EH (cell line): Measurements from ENCODE around the gene PDZD4.

Source experiments
- DNase-seq: peaks from one replicate; pipeline ENCODE4 v3.0.0-alpha.2; 2015; ENCODE audit warnings: low read depth

PDZD4 gene

DNA sequence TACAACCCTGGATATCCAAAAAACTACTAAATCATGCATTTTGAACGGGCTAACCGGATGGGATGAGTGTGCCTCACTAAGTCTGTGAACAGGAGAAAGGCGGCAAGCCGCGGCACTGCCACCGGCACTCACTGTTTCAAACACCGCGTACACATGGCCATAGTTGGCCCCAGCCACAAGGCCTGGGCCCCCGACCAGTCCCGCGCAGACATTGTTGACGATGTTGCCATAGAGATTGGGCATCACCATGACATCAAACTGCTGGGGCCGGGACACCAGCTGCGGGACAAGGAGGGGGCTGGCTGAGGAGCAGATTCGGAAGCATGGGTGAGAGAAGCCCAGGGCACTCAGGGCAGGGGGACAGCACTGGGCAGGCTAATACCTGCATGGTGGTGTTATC, 43.7 kb downstream of the PDZD4 start:
- DNase-seq = no peak

DNA sequence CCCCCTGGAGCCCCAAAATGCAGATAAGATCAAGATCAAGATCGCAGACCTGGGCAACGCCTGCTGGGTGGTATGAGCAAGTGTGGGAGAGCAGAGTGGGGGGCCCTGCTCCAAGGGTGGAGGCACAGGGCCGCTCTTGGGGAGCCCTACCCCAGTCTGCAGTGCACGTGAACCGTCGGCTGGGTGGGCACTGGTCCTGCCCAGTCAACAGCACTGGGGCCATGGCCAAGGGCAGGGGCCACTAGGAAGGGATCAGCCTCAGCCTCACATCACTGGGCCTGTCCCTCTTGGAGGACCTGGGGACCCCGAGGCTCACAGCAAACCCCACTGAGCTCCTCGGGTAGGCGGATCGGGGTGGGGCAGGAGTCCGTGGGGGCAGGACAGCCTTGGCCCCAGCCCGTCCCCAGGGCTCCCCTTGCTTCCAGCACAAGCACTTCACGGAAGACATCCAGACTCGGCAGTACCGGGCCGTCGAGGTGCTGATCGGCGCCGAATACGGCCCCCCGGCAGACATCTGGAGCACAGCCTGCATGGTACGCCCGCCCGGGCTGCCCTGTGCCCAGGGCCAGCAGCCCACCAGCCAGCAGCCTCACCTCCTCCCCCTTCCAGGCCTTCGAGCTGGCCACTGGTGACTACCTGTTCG, 45.9 kb downstream of the PDZD4 start:
- no peak for DNase-seq

DNA sequence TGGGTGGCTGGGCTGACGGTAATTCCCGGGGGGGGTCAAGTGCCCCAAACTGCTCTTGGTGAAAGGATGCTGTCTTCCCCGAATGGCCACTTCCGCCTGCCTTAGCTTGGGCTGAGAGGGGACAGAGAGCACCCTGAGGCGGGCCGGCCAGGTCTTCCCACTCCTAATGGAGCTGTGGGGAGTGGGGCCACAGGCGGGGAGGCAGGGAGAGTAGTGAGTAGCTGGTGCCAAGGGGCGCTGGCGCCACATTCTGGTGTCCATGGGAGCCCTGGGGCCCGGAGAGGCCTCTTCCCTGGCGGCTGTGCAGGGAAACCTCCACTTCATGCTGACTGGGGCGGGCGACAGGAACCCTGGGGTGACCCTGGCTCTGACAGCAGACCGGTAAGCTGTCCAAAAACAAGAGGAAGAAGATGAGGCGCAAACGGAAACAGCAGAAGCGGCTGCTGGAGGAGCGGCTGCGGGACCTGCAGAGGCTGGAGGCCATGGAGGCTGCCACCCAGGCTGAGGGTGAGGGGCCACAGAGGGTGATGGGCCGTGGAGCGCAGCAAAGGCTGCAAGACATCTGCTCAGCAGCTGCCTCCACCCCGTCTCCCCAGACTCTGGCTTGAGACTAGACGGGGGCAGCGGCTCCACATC, 46.8 kb downstream of the PDZD4 start:
- DNase-seq = no peak

DNA sequence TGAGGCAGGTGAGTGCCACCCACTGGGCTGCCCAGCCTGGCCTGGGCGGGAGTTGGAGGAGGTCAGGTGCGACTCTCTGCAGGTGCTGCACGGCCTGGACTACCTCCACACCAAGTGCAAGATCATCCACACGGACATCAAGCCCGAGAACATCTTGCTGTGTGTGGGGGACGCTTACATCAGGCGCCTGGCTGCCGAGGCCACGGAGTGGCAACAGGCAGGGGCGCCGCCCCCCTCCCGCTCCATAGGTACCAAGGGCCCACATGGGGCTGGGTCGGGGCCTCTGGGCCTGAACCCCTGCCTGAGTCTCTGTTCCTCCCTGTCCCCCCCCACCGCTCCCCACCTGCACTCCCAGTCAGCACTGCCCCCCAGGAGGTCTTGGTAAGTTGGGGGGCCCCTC, 47.5 kb downstream of the PDZD4 start:
- DNase-seq = no peak

DNA sequence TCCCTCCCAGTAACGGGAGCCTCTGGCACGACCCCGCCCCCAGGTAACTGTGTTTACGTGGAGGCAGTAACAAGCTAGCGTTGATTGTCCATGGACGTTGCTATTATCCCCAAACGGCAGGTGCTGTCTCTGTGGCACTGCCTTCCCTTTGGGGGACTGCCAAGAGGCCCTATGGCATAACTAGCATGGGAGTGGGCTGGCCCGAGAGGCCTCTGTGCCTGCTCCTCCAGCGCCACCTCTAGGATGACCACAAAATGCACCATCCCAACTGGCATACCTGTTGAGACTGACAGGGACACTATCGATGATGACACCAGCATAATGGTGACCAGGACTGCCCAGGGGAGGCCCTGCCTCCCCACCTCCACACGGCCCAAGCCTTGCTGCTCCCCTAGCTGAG, 48.0 kb downstream of the PDZD4 start:
- DNase-seq = no peak

DNA sequence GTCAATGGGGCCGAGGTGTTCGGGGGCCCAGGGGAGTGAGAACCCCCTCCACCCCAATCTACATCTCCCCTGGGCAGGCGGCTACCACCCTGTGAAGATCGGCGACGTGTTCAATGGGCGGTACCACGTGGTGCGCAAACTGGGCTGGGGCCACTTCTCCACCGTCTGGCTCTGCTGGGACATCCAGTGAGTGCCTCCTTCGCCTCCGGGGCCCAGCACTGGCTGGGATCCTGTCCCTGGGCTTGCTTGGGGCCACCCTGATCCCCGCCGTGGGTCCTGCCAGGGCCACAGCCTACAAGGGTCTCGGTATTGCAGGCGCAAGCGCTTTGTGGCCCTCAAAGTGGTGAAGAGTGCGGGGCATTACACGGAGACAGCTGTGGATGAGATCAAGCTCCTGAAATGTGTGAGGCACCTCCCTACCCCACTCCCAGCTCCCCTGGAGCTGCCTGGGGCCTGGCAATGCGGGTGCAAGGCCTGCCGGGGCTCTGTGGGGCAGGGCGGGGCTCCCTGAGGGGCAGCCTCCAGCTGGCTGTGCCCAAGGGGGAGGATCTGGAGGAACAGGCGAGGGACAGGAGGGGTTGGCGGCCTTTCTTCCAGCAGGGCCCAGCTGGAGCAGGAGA, 48.8 kb downstream of the PDZD4 start:
- no peak for DNase-seq

DNA sequence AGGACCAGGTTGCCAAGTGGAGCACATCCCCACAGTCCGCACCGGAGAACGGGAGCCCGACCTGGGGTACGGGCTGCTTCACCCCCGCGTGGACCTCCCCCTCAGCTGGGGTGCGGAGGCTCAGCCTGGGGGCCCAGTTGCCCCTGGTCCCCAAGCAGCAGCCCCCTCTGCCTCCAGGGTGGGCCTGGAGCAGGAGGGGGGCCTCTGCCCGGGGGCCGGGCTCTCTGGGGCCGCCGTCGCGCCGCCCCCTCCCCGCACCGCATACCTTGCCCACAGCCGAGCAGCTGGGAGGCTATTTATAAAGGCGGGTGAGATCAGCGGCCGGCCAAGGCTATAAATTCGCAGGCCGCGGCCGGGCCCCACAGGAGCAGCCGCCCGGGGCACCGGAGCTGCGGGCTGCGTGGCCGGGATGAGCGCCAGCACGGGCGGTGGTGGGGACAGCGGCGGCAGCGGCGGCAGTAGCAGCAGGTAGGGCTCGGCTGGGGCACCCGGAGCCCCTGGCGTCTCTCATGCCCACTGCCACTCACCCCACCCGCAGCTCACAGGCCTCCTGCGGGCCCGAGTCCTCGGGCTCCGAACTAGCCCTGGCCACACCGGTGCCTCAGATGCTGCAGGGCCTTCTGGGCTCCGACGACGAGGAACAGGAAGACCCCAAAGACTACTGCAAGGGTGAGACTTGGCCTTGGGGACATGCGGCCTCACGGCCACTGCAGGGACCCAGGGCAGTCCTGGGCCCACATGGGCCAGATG, 49.5 kb downstream of the PDZD4 start, which contains the start of gene SRPK3:
Gene SRPK3, plus strand, starts transcription at position 364 of the 750 bp plus-strand sequence. Its CDS starts 46 bp downstream, at position 410.
- peak; percentile 69 for DNase-seq

DNA sequence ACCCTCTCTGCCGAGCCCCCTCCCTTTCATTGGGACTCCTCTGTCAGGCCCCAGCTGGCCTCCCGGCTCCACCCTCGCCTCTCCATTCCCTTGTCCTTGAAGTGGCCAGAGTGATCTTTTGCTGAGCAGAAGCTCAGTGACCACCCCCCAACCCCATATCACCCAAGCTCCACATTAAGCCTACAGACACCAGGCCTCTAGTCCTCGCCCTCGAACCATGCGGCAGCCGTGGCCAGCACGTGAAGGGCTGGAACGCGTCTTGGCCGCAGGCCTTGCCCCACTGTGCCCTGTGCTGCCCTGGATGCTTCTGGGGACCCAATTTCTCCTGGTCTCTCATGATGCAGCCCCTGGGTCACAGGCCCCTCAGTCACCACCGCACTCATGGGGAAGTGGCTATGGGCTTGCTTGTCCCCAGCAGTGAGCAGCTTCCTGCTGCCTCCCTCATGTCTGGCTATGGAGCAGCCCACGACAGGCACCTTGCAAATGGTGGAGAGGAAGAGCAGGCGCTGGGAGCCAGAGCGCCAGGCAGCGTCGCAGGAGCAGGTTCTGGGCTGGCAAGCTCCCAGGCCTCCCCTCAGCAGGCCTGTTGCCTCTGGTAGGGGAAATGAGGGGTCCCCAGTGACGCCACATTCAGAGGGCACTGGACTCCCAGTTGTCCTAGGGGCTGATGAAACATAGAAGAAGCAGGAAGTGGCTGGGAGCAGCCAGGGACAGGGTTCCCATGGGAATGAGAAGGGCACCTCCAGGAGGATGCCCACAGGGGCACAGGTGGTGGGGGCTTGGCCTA, 50.3 kb downstream of the PDZD4 start:
- DNase-seq = peak; percentile 38

DNA sequence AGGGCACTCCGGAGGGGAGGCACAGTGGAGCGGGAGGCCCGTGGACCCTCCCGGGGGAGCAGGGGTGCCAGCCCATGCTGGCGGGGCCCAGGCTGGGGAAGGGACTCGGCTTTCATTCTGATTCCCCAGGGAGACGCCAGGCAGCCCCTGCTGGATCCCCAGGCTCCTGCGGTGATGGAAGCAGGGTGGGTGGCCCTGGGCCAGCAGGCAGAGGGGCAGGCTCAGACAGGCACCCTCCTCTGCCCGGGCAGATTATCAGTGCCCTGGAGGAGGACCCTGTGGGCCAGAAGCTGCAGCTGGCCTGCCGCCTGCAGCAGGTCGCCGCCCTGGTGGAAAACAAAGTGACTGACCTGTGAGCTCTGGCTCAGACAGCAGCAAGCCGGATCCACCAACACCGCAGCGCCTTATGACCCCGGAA, 51.7 kb downstream of the PDZD4 start:
- no peak for DNase-seq

DNA sequence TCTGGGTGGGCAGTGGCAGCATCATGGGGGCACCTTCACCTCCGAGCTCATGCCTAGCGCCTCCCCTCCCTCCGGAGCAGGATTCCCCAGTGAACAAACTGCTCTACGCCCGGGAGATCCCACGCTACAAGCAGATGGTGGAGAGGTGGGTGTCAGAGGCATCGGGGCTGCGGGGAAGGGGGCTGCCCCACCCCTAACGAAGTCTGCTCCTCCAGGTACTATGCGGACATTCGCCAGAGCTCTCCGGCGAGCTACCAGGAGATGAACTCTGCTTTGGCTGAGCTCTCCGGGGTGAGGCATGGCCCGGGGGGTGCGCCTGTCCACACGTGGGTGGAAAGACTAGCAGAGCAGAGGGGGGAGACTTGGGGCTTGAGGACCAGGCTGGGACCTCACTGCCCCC, 52.2 kb downstream of the PDZD4 start:
- no peak for DNase-seq

DNA sequence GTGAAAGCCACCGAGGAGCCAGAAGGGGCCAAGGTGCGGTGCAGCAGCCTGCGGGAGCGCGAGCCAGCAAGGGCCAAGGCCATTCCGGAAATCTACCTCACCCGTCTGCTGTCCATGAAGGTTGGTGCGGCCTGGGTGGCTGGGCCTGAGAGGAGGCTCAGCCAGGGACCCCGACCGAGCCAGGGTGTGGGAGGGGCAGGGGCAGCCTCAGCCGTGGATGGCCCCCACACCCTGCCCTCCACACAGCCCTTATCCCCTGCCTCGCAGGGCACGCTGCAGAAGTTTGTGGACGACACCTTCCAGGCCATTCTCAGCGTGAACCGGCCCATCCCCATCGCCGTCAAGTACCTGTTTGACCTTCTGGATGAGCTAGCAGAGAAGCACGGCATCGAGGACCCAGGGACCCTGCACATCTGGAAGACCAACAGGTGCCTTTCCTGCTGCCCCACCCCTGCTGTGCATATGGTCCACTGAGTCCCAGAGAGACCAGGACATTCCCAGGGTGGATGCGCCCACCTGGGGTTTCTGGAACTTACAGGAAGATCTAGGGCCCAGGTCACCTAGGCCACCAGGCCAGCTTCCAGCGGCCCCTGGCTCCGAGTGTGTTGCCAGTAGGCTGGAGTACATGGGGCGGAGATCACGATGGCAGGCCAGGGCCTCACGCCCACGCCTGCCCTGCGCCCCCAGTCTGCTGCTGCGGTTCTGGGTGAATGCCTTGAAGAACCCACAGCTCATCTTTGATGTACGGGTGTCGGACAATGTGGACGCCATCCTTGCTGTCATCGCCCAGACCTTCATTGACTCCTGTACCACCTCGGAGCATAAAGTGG, 52.9 kb downstream of the PDZD4 start:
- DNase-seq = no peak

DNA sequence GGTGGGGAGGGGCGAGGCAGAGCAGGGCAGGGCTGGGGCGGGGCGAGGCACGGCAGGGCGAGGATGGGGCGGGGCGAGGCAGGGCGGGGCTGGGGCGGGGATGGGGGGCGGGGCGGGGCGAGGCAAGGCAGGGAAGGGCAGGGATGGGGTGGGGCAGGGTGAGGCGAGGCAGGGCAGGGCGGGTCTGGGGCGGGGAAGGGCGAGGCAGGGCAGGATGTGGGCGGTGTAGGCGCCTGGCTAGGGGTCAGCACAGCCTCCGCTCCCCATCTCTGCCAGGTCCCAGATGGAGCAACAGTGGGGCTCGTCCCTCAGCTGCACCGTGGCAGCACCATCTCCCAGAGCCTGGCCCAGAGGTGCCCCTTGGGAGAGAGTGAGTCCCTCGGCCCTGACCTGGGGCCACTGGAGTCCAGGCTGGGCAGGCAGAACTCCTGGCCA, 53.7 kb downstream of the PDZD4 start:
- DNase-seq = no peak

DNA sequence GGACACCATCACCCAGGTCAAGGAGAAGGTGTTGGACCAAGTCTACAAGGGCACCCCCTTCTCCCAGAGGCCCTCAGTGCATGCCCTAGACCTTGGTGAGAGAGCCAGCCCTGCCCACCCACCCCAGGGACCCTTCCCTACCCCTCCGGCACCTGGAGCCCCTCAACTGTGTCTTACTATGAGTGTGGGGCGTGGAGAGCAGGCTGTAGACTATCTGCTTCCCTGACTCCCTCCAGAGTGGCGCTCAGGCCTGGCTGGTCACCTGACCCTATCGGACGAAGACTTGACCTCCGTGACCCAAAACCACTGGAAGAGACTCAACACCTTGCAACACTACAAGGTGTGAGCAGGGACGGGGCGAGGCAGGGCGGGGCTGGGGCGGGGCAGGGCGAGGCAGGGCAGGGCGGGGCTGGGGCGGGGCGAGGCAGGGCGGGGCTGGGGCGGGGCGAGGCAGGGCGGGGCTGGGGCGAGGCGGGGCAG, 54.2 kb downstream of the PDZD4 start:
- DNase-seq = no peak

DNA sequence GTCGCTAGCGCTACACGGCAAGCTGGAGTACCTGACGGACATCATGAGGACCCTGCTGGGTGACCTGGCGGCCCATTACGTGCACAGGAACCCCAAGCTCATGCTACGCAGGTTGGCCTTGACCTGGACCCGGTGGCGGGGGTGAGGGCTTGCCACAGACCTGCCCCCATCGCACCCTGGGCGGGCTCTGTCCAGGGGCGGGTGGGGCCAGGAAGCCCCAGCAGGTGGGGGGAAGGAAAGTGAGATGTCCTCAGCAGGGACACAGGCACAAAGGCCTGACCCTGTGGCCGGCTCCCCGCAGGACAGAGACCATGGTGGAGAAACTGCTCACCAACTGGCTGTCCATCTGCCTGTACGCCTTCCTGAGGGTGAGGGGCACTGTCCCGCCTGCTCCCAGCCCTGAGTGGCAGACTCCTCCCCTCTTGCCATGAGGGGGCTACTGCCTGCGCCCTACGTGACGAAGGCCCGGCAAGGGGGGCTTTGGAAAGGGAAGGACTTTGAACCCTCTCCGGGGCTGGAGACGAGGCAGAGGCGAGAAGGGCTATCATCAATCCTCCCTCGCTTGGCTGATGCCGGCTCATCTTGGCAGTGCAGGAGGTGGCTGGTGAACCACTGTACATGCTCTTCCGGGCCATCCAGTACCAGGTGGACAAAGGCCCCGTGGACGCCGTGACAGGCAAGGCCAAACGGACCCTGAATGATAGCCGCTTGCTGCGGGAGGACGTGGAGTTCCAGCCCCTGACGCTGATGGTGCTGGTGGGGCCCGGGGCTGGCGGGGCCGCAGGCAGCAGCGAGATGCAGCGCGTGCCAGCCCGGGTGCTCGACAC, 54.8 kb downstream of the PDZD4 start:
- no peak for DNase-seq

DNA sequence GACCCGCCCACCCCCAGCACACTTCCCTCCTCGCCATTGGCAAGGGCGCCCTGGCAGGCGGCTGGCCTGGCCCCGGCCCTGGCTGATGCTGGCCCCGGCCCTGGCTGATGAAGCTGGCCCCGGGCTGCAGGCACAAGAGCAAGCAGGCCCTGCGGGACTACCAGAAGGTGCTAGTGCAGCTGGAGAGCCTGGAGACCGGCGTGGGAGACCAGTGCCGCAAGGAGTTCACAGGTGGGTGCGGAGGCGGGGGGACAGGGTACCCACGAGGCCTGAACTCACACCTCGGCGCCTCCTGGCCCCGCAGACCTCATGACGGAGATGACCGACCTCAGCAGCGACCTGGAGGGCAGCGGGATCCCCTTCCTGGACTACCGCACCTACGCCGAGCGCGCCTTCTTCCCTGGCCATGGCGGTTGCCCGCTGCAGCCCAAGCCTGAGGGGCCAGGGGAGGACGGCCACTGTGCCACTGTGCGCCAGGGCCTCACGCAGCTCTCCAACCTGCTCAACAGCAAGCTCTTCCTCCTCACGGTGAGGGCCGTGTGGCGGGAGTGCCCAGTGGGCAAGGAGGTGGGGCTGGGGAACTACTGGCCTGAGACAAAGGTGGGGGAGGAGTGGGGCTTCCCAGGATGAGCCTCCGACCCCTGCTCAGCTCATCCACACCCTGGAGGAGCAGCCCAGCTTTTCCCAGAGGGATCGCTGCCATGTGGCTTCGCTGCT, 55.6 kb downstream of the PDZD4 start:
- DNase-seq = no peak

DNA sequence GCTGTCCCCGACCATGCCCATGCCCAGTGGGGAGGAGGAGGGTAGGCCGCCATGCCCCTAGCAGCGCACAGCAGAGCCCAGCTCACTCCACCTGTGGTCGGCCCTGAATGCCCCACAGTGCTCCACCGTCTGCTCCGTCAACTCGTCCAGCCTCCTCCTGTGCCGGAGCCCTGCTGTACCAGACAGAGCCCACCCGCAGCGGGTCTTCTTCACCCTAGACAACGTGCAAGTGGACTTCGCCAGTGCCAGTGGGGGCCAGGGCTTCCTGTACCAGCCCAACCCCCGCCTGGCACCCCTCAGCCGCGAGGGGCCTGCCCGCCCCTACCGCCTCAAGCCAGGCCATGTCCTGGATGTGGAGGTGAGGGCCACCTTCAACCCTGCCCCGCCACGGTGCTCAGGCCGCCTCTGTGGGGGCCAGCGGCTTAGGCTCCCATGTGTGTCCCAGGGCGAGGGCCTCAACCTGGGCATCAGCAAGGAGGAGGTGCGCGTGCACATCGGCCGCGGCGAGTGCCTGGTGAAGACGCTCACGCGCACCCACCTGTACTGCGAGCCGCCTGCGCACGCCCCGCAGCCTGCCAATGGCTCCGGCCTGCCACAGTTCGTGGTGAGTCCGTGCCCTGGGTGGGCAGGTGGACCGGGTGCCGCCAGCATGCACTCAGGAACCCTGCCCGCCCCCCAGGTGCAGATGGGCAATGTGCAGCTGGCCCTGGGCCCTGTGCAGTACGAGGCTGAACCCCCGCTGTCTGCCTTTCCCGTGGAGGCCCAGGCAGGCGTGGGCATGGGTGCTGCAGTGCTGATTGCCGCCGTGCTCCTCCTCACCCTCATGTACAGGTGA, 56.4 kb downstream of the PDZD4 start:
- DNase-seq = no peak

DNA sequence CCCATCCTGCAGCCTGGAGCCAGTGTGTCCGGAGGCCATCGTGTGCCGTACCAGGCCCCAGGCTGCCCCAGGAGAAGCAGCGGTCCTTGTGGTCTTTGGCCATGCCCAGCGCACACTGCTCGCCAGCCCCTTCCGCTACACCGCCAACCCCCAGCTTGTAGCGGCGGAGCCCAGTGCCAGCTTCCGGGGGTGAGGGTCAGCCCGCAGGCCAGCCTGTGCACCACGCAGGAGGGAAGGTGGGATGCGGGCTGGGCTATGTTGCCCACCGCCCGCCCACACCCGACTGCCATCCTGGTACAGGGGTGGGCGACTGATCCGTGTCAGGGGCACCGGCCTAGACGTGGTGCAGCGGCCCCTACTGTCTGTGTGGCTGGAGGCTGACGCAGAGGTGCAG, 57.1 kb downstream of the PDZD4 start:
- no peak for DNase-seq
